Activated naive CD4-positive, alpha-beta T cell treated with anti-CD3 and anti-CD28 coated beads, Interleukin-2, amount 50 U/mL, for 72 hours (primary cell): ENCODE data around the gene PRDX2. TPM values are rescaled to one million over a fixed set of nuclear protein-coding genes. Genes with fewer than 3 reads are reported as not detected.

Source experiments
- ATAC-seq, 2 donors: fragments of 150-1000 bp; cut with Tn5 transposase; 2 replicates each; pipeline ENCODE4 v1.10.0; 2021; ENCODE audit warnings: mild to moderate bottlenecking in 2 of 2, moderate library complexity in 2 of 2
- DNase-seq, 2 donors: peaks; one replicate each; pipeline ENCODE4 v3.0.0; 2021 to 2022; ENCODE audit warnings: low spot score in 2 of 2
- H3K27ac Mint-ChIP-seq, 2 donors: one replicate each; pipeline ENCODE4 v1.8.0; 2022; ENCODE audit warnings: mild to moderate bottlenecking in 2 of 2, mixed read lengths in 2 of 2
- H3K36me3 Mint-ChIP-seq, 2 donors: one replicate each; pipeline ENCODE4 v1.8.0; 2022; ENCODE audit warnings: mixed read lengths in 2 of 2
- H3K9me3 Mint-ChIP-seq, 2 donors: one replicate each; pipeline ENCODE4 v1.8.0; 2022; ENCODE audit warnings: mixed read lengths in 2 of 2
- total RNA-seq, 2 donors: library from RNA; stranded (reverse); gene quantifications; one replicate each; pipeline ENCODE4 v1.2.3, GENCODE V29; 2022

Gene PRDX2
- total RNA-seq, 2 donors from 2014 or later, result 317 to 357 TPM

GRCh38 chr19:12789098-12789903 lies 12.3 kb downstream of the PRDX2 start:
- no peak for ATAC-seq
- no peaks in the 10 kb centered on the region for H3K9me3 Mint-ChIP-seq
- peak overlapping the region; percentile 91 to 95 for H3K27ac Mint-ChIP-seq
- DNase-seq, result no peak
- H3K36me3 Mint-ChIP-seq, result peaks cover 16 to 21% of the 10 kb centered on the region in 2 donors

- peak overlapping the region; percentile 91 to 95 for H3K27ac Mint-ChIP-seq
- DNase-seq, result no peak
- H3K36me3 Mint-ChIP-seq, result peaks cover 12 to 21% of the 10 kb centered on the region in 2 donors
- ATAC-seq, result no peak
- H3K9me3 Mint-ChIP-seq, result no peaks in the 10 kb centered on the region
Measured at GRCh38 chr19:12788682-12789097, 12.9 kb downstream of the PRDX2 start.

GRCh38 chr19:12788042-12788681 lies 13.4 kb downstream of the PRDX2 start:
- Mint-ChIP-seq H3K27ac (peak overlapping the region; percentile 11 to 91), H3K36me3 (peaks cover 9 to 18% of the 10 kb centered on the region in 2 donors), H3K9me3 (no peaks in the 10 kb centered on the region)
- ATAC-seq (no peak), DNase-seq (no peak)

GRCh38 chr19:12787458-12787857 lies 14.1 kb downstream of the PRDX2 start:
- Mint-ChIP-seq H3K36me3 (peaks cover 7 to 16% of the 10 kb centered on the region in 2 donors), H3K9me3 (no peaks in the 10 kb centered on the region), H3K27ac (no peak overlapping the region)
- ATAC-seq (no peak), DNase-seq (no peak)

GRCh38 chr19:12786952-12787351 lies 14.6 kb downstream of the PRDX2 start:
- H3K9me3 Mint-ChIP-seq, result no peaks in the 10 kb centered on the region
- H3K36me3 Mint-ChIP-seq, result peaks cover 7 to 15% of the 10 kb centered on the region in 2 donors
- no peak for DNase-seq
- peak overlapping the region in 1 of 2 donors; percentile 26 for H3K27ac Mint-ChIP-seq
- no peak for ATAC-seq

- Mint-ChIP-seq H3K27ac (peak overlapping the region in 1 of 2 donors; percentile 26), H3K36me3 (peaks cover 7 to 11% of the 10 kb centered on the region in 2 donors), H3K9me3 (no peaks in the 10 kb centered on the region)
- ATAC-seq (no peak), DNase-seq (no peak)
Measured at GRCh38 chr19:12786141-12786870, 15.3 kb downstream of the PRDX2 start.

GRCh38 chr19:12785431-12786031 lies 16.1 kb downstream of the PRDX2 start:
- ATAC-seq, result no peak
- no peak for DNase-seq
- H3K9me3 Mint-ChIP-seq, result no peaks in the 10 kb centered on the region
- H3K27ac Mint-ChIP-seq, result no peak overlapping the region
- peaks cover 2 to 4% of the 10 kb centered on the region in 2 donors for H3K36me3 Mint-ChIP-seq

- Mint-ChIP-seq H3K9me3 (no peaks in the 10 kb centered on the region), H3K27ac (no peak overlapping the region), H3K36me3 (no peaks in the 10 kb centered on the region)
- no peak for ATAC-seq
- DNase-seq, result no peak
Measured at GRCh38 chr19:12784871-12785430, 16.6 kb downstream of the PRDX2 start.

GRCh38 chr19:12784394-12784870 lies 17.2 kb downstream of the PRDX2 start:
- Mint-ChIP-seq H3K27ac (no peak overlapping the region), H3K9me3 (no peaks in the 10 kb centered on the region), H3K36me3 (no peaks in the 10 kb centered on the region)
- ATAC-seq (no peak), DNase-seq (no peak)

- no peak overlapping the region for H3K27ac Mint-ChIP-seq
- H3K36me3 Mint-ChIP-seq, result no peaks in the 10 kb centered on the region
- ATAC-seq (no peak), DNase-seq (no peak)
- H3K9me3 Mint-ChIP-seq, result no peaks in the 10 kb centered on the region
Measured at GRCh38 chr19:12783849-12784393, 17.7 kb downstream of the PRDX2 start.

- ATAC-seq (peak; percentile 38 to 50), DNase-seq (no peak)
- no peaks in the 10 kb centered on the region for H3K9me3 Mint-ChIP-seq
- H3K27ac Mint-ChIP-seq, result peak overlapping the region in 1 of 2 donors; percentile 92
- peaks cover 0 to 3% of the 10 kb centered on the region in 2 donors for H3K36me3 Mint-ChIP-seq
Measured at GRCh38 chr19:12783291-12783848, 18.2 kb downstream of the PRDX2 start.

GRCh38 chr19:12782424-12783290 lies 18.9 kb downstream of the PRDX2 start:
- ATAC-seq (peak; percentile 53 to 63), DNase-seq (peak; percentile 91 to 96)
- no peaks in the 10 kb centered on the region for H3K9me3 Mint-ChIP-seq
- H3K27ac Mint-ChIP-seq, result peak overlapping the region in 1 of 2 donors; percentile 96
- peaks cover 0 to 5% of the 10 kb centered on the region in 2 donors for H3K36me3 Mint-ChIP-seq

- Mint-ChIP-seq H3K36me3 (peaks cover 0 to 5% of the 10 kb centered on the region in 2 donors), H3K27ac (peak overlapping the region in 1 of 2 donors; percentile 96), H3K9me3 (no peaks in the 10 kb centered on the region)
- DNase-seq, result no peak
- ATAC-seq, result no peak
Measured at GRCh38 chr19:12782174-12782423, 19.5 kb downstream of the PRDX2 start.

GRCh38 chr19:12779162-12779993 lies 22.2 kb downstream of the PRDX2 start:
- H3K27ac Mint-ChIP-seq, result peak overlapping the region; percentile 79 to 87
- H3K9me3 Mint-ChIP-seq, result no peaks in the 10 kb centered on the region
- ATAC-seq (no peak), DNase-seq (no peak)
- peaks cover 0 to 5% of the 10 kb centered on the region in 2 donors for H3K36me3 Mint-ChIP-seq

- ATAC-seq, result no peak
- peak overlapping the region; percentile 86 to 87 for H3K27ac Mint-ChIP-seq
- peaks cover 0 to 5% of the 10 kb centered on the region in 2 donors for H3K36me3 Mint-ChIP-seq
- no peaks in the 10 kb centered on the region for H3K9me3 Mint-ChIP-seq
- DNase-seq, result no peak
Measured at GRCh38 chr19:12778905-12779161, 22.8 kb downstream of the PRDX2 start.
